Right atrium auricular region (tissue), 2 donors: ENCODE data around the gene LBH. TPM values are rescaled to one million over a fixed set of nuclear protein-coding genes. Genes with fewer than 3 reads are reported as not detected.

Experiments
- DNase-seq: peaks from one replicate; pipeline ENCODE4 v3.0.0-alpha.2; 2019; ENCODE audit warnings: low spot score
- H3K27ac ChIP-seq, 2 donors: fragments of 200-600 bp; sonication (generic); 1 replicate in 1 of 2; 2 replicates in 1 of 2; pipeline ENCODE4 v1.5.1; 2016 to 2019
- H3K27me3 ChIP-seq, 2 donors: fragments of 200-600 bp; sonication (generic); one replicate each; pipeline versions ENCODE4 v1.5.1 to v1.6.0; 2017 to 2019
- H3K36me3 ChIP-seq: fragments of 200-600 bp; sonication (generic); one replicate; pipeline ENCODE4 v1.5.1; 2016
- H3K4me1 ChIP-seq, 2 donors: fragments of 200-600 bp; sonication (generic); one replicate each; pipeline versions ENCODE4 v1.5.1 to v1.6.0; 2017 to 2019
- H3K4me3 ChIP-seq, 2 donors: fragments of 200-600 bp; sonication (generic); 1 replicate in 1 of 2; 2 replicates in 1 of 2; pipeline ENCODE4 v1.5.1; 2017 to 2019; ENCODE audit warnings: mild to moderate bottlenecking in 1 of 2, moderate library complexity in 1 of 2
- H3K9me3 ChIP-seq, 2 donors: fragments of 200-600 bp; sonication (generic); one replicate each; pipeline ENCODE4 v1.5.1; 2019
- total RNA-seq, 2 donors: library from RNA; depleted of rRNA; stranded (reverse); fragments of >200 nt; gene quantifications; one replicate each; pipeline ENCODE4 v1.1.0, GENCODE V29; 2016
- TF ChIP-seq, protein P1 (sequence below), 2 donors: fragments of 200-600 bp; sonication (generic); IDR thresholded peaks; one replicate each; pipeline ENCODE4 v1.5.1; 2019; ENCODE audit warnings: antibody characterized with exemption in 2 of 2

LBH gene
- total RNA-seq, 2 donors from 2014 or later, result 18.9 to 54.6 TPM

- H3K27me3 ChIP-seq, result no peaks in the 10 kb centered on the region
Observed at GRCh38 chr2:30201990-30202389, 29.3 kb upstream of the LBH start.

GRCh38 chr2:30203156-30203555, 28.2 kb upstream of the LBH start:
- no peaks in the 10 kb centered on the region for H3K27me3 ChIP-seq
- TF ChIP-seq, protein P1, sequence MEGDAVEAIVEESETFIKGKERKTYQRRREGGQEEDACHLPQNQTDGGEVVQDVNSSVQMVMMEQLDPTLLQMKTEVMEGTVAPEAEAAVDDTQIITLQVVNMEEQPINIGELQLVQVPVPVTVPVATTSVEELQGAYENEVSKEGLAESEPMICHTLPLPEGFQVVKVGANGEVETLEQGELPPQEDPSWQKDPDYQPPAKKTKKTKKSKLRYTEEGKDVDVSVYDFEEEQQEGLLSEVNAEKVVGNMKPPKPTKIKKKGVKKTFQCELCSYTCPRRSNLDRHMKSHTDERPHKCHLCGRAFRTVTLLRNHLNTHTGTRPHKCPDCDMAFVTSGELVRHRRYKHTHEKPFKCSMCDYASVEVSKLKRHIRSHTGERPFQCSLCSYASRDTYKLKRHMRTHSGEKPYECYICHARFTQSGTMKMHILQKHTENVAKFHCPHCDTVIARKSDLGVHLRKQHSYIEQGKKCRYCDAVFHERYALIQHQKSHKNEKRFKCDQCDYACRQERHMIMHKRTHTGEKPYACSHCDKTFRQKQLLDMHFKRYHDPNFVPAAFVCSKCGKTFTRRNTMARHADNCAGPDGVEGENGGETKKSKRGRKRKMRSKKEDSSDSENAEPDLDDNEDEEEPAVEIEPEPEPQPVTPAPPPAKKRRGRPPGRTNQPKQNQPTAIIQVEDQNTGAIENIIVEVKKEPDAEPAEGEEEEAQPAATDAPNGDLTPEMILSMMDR (IDR thresholded peaks at IDR 0.05), result no peak
- H3K36me3 ChIP-seq, result no peaks in the 10 kb centered on the region
- peaks cover 0 to 12% of the 10 kb centered on the region in 2 donors for H3K4me1 ChIP-seq
- H3K27ac ChIP-seq, result no peak overlapping the region
- H3K9me3 ChIP-seq, result no peaks in the 10 kb centered on the region
- no peak overlapping the region for H3K4me3 ChIP-seq
- DNase-seq, result no peak

More at GRCh38 chr2:30201990-30202389, 29.3 kb upstream of the LBH start:
- Histone ChIP-seq H3K27ac (peak overlapping the region; percentile 32 to 42), H3K4me1 (peaks cover 0 to 12% of the 10 kb centered on the region in 2 donors), H3K4me3 (no peak overlapping the region), H3K36me3 (no peaks in the 10 kb centered on the region), H3K9me3 (no peaks in the 10 kb centered on the region)
- DNase-seq, result no peak
- TF ChIP-seq, protein P1 (IDR thresholded peaks at IDR 0.05), result no peak

DNA sequence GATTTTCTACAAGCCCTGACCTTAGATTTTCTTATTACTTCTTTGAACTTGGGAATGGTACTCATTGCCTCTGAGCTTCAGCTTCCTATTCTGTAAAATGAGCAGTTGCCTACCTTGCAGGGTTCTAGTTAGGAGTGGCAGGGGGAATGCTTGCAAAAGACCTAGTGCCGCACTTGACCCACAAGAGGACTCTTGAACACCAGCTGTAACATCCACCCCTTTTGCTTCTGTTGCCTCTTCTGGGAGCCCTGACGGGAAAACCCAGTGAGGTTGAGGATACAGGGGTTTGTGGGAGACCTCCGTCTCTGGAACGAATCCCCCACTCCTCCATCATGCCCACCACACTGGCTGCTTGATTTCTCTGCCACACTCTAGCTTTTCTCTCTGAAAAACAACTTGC, 27.1 kb upstream of the LBH start:
- no peak overlapping the region for H3K4me3 ChIP-seq
- peaks cover 0 to 12% of the 10 kb centered on the region in 2 donors for H3K4me1 ChIP-seq
- no peaks in the 10 kb centered on the region for H3K36me3 ChIP-seq
- H3K27me3 ChIP-seq, result no peaks in the 10 kb centered on the region
- no peak for DNase-seq
- no peak overlapping the region for H3K27ac ChIP-seq
- no peaks in the 10 kb centered on the region for H3K9me3 ChIP-seq
- TF ChIP-seq, protein P1 (IDR thresholded peaks at IDR 0.05), result no peak

- no peak overlapping the region for H3K4me3 ChIP-seq
- H3K27ac ChIP-seq, result no peak overlapping the region
Observed at GRCh38 chr2:30205456-30205855, 25.9 kb upstream of the LBH start.

DNA sequence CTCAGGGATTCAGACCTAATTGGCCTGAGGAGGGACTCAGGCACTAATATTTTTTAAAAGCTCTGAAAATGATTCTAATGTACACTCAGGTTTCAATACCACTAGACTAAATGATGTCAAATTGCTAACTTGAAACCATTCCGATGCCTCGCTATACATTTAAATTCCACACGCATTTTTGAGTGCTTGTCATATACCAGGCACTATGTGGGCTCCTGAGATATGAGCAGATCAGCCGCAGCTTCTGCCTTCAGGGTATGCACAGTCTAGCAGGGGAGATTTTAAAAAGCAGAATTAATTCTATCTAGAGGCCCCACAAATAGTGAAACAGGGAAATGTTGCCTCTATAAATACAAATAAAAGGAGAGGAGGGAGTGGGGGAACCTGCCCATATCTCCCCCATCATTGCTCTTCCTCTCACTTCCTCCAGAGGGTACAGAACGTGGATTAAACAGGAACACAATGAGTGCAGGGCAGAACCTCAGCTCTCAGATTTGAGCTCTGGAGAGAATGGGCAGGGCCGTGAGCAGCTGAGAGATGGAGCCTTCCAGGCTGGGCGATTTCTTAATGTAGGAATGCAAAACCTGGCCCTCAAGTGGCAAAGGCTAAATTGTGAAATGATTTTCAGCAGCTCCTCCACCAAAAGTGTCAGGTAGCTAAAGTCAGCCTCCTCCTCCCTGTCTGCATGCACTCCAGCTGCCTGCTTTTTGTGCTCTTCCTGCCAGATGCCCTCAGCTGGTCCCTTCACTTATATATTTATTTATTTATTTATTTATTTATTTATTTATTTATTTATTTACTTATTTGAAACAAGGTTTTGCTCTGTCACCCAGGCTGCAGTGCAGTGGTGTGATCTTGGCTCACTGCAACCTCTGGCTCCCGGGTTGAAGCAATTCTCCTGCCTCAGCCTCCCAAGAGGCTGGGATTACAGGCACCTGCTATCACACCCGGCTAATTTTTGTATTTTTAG, 24.6 kb upstream of the LBH start:
- H3K36me3 ChIP-seq, result no peaks in the 10 kb centered on the region
- no peaks in the 10 kb centered on the region for H3K27me3 ChIP-seq
- TF ChIP-seq, protein P1 (IDR thresholded peaks at IDR 0.05), result no peak
- H3K4me3 ChIP-seq, result no peak overlapping the region
- H3K27ac ChIP-seq, result no peak overlapping the region
- peaks cover 0 to 8% of the 10 kb centered on the region in 2 donors for H3K4me1 ChIP-seq
- H3K9me3 ChIP-seq, result no peaks in the 10 kb centered on the region
- no peak for DNase-seq

More at GRCh38 chr2:30205456-30205855, 25.9 kb upstream of the LBH start:
- Histone ChIP-seq H3K36me3 (no peaks in the 10 kb centered on the region), H3K27me3 (no peaks in the 10 kb centered on the region), H3K9me3 (no peaks in the 10 kb centered on the region), H3K4me1 (peaks cover 0 to 12% of the 10 kb centered on the region in 2 donors)
- TF ChIP-seq, protein P1 (IDR thresholded peaks at IDR 0.05), result no peak
- DNase-seq, result no peak
